HepG2 (cell line): Measurements from ENCODE around the gene ARL8B. TPM values are rescaled to one million over a fixed set of nuclear protein-coding genes. Genes with fewer than 3 reads are reported as not detected.
"Not testable (repeated sequence)": the region's sequence is repeated elsewhere in the genome, so short reads cannot be mapped to it uniquely, and the experiment has no call there.

ENCODE experiments used
- ATAC-seq: fragments of 200-7000 bp; cut with Tn5 transposase; 3 replicates; pipeline ENCODE4 v1.9.1; 2020; ENCODE audit warnings: mild to moderate bottlenecking, moderate library complexity
- BruUV-seq: library from RNA; stranded (reverse); fragments of 400-500 nt; replicated peaks from 2 replicates; lab custom pipeline; 2021; lab: Mats Ljungman, UMichigan
- CTCF ChIA-PET: fragments of 300-600 bp; formaldehyde crosslinking; extraction: SDS; loops from one replicate; lab custom pipeline; 2021; ENCODE audit warnings: low total read pairs, inconsistent platforms, low intra/inter-chr PET ratio; lab: Yijun Ruan, JAX
- POLR2A ChIA-PET: fragments of 350-600 bp; sonication (Branson Sonifier 250); formaldehyde crosslinking; loops from one replicate; lab custom pipeline; 2020; ENCODE audit warnings: antibody characterized with exemption, inconsistent platforms; lab: Yijun Ruan, JAX
- DNase-seq: peaks from one replicate; pipeline ENCODE4 v3.0.0-alpha.2; 2015; ENCODE audit warnings: low spot score
- FAIRE-seq: peaks from 3 replicates; lab custom pipeline; 2011; peaks lifted over from hg19 to GRCh38; lab: Jason Lieb, UNC
- H2AFZ ChIP-seq: one replicate; pipeline ENCODE4 v1.6.1; 2011; ENCODE audit warnings: low read length, inconsistent platforms
- H3K27ac ChIP-seq: fragments of 300-600 bp; 3 replicates; pipeline ENCODE4 v1.8.0; 2011; ENCODE audit warnings: mixed run types, mild to moderate bottlenecking, mixed read lengths, low read length, inconsistent platforms; ENCODE audit not compliant: insufficient read depth; ENCODE audit errors: extremely low read length
- H3K27me3 ChIP-seq, 2 experiments: fragments of 200-600 bp in 1 of 2; 2 replicates in 1 of 2; 3 replicates in 1 of 2; pipeline versions ENCODE4 v1.6.0 to v1.8.0; 2011; ENCODE audit warnings: low read length in 2 of 2, mild to moderate bottlenecking in 2 of 2, moderate library complexity in 2 of 2, inconsistent platforms in 1 of 2; ENCODE audit not compliant: insufficient read depth in 2 of 2, control insufficient read depth in 1 of 2
- H3K36me3 ChIP-seq, 2 experiments: fragments of 200-600 bp in 1 of 2; replicated peaks in 1 of 2; 2 replicates in 1 of 2; 3 replicates in 1 of 2; pipeline versions ENCODE4 v1.5.1 to v1.8.0; 2011; ENCODE audit warnings: low read length in 2 of 2, inconsistent platforms in 1 of 2; ENCODE audit not compliant: insufficient read depth in 2 of 2, control insufficient read depth in 1 of 2
- H3K4me1 ChIP-seq: 2 replicates; pipeline ENCODE4 v1.5.1; 2012; ENCODE audit warnings: low read length, inconsistent platforms; ENCODE audit not compliant: insufficient read depth
- H3K4me2 ChIP-seq: 2 replicates; pipeline ENCODE4 v1.6.0; 2011; ENCODE audit warnings: low read depth, low read length, inconsistent platforms
- H3K4me3 ChIP-seq, 3 experiments: fragments of 200-600 bp in 1 of 3; sonication (generic), shearing (Covaris generic) in 1 of 3; replicated peaks in 1 of 3; 2 replicates each; pipeline ENCODE4 v1.5.1; 2011 to 2016; ENCODE audit warnings: low read length in 3 of 3, inconsistent platforms in 2 of 3, low read depth in 2 of 3, mild to moderate bottlenecking in 2 of 3, control low read depth in 1 of 3, mixed read lengths in 1 of 3; ENCODE audit not compliant: insufficient read depth in 1 of 3
- H3K79me2 ChIP-seq: one replicate; pipeline ENCODE4 v1.6.1; 2011; ENCODE audit warnings: low read length, inconsistent platforms; ENCODE audit not compliant: insufficient read depth
- H3K9ac ChIP-seq: 2 replicates; pipeline ENCODE4 v1.6.0; 2011; ENCODE audit warnings: mild to moderate bottlenecking, low read depth, low read length, inconsistent platforms; ENCODE audit not compliant: insufficient read depth
- H3K9me3 ChIP-seq: 2 replicates; pipeline ENCODE4 v1.5.1; 2012; ENCODE audit warnings: mild to moderate bottlenecking, low read length
- H4K20me1 ChIP-seq: 2 replicates; pipeline ENCODE4 v1.6.0; 2011; ENCODE audit warnings: inconsistent platforms, mild to moderate bottlenecking, low read length, moderate library complexity; ENCODE audit not compliant: insufficient read depth
- IRF9 ChIP-seq: sonication (generic); formaldehyde crosslinking; IDR thresholded peaks from 2 replicates; pipeline ENCODE4 v1.8.0; 2022; ENCODE audit warnings: missing genetic modification reagents, mild to moderate bottlenecking, borderline replicate concordance
- ZBTB14 ChIP-seq: sonication (generic); formaldehyde crosslinking; IDR thresholded peaks from 2 replicates; pipeline ENCODE4 v1.4.0; 2020; ENCODE audit warnings: missing genetic modification reagents
- ZNF251 ChIP-seq: sonication (generic); formaldehyde crosslinking; IDR thresholded peaks from 2 replicates; pipeline ENCODE4 v1.9.0; 2021; ENCODE audit warnings: mild to moderate bottlenecking, missing genetic modification reagents
- ZSCAN20 ChIP-seq: sonication (generic); formaldehyde crosslinking; IDR thresholded peaks from 2 replicates; pipeline ENCODE4 v1.4.0; 2020; ENCODE audit warnings: missing genetic modification reagents, mild to moderate bottlenecking, borderline replicate concordance
- WGBS: methylation state at CpG from one replicate; pipeline ENCODE4 v1.1.6; 2017; ENCODE audit warnings: low lambda C conversion rate; 5-methylcytosine and 5-hydroxymethylcytosine counted together
- in situ Hi-C: cut with HindIII; loops from 2 replicates; pipeline ENCODE4 v1.10.0; 2017; ENCODE audit warnings: low pct_unique_long_range_greater_than_20kb; ENCODE audit not compliant: extremely low pct_ligation_motif_present
- intact Hi-C: fragments of 100-400 bp; cut with micrococcal nuclease; formaldehyde crosslinking; loops from one replicate; pipeline ENCODE4 v1.10.0; 2022; ENCODE audit not compliant: unreplicated experiment
- polyA plus RNA-seq, 8 experiments: library from polyadenylated mRNA; depleted of rRNA in 3 of 8; stranded (reverse) in 7 of 8; unstranded in 1 of 8; fragments of >200 nt; fragmentation: Illumina TruSeq in 4 of 8; extraction: Trizol in 4 of 8; gene quantifications; 2 replicates each; pipeline versions ENCODE4 v1.2.1 to v1.2.3, GENCODE V29; 2011 to 2016; ENCODE audit warnings: low read depth in 4 of 8, missing spikeins in 1 of 8, mixed read lengths in 1 of 8; ENCODE audit not compliant: insufficient read depth in 1 of 8
- total RNA-seq, 5 experiments: library from RNA; depleted of rRNA; stranded (reverse); fragments of >200 nt; fragmentation: Illumina TruSeq; extraction: Trizol; gene quantifications; 2 replicates each; pipeline ENCODE4 v1.2.3, GENCODE V29; 2016; ENCODE audit warnings: low read depth in 1 of 5

The ARL8B gene
- total and polyA plus RNA-seq, 2 of the 13 experiments (the other 11 are each of a cell fraction or from before 2014, with no cell fraction given), result 23.5 to 30.4 TPM

- Histone ChIP-seq H3K4me3 (no peak overlapping the region), H2AFZ (no peak overlapping the region), H3K9me3 (no peaks in the 10 kb centered on the region), H3K79me2 (no peaks in the 10 kb centered on the region), H3K27ac (no peak overlapping the region), H3K4me1 (peaks cover 18% of the 10 kb centered on the region; the same call in 1 of the 2 replicates), H3K27me3 (no peaks in the 10 kb centered on the region)
- no TSS peak for BruUV-seq
- TF ChIP-seq ZSCAN20 (CRISPR knock-in tag) (no peak), IRF9 (CRISPR knock-in tag) (no peak), ZNF251 (no peak), ZBTB14 (CRISPR knock-in tag) (no peak)
- TF ChIP-seq, all 625 proteins: peak for 0
- POLR2A ChIA-PET, result no interaction called here
- in situ Hi-C loops, result no loop called here
- Histone ChIP-seq H4K20me1 (no peaks in the 10 kb centered on the region), H3K36me3 (no peaks in the 10 kb centered on the region), H3K9ac (no peak overlapping the region), H3K4me2 (no peak overlapping the region)
- no peak for FAIRE-seq
- intact Hi-C loops, result no loop called here
- no peak for ATAC-seq
- CTCF ChIA-PET, result no interaction called here
- no peak for DNase-seq
- WGBS, result 6% methylated on average over 2 of the region's 2 CpGs
Observed at GRCh38 chr3:5112043-5112442, 10.0 kb upstream of the ARL8B start.

- in situ Hi-C loops, H3K4me2 ChIP-seq, H3K9ac ChIP-seq, H4K20me1 ChIP-seq, CTCF ChIA-PET, H3K27me3 ChIP-seq, POLR2A ChIA-PET, intact Hi-C loops, ATAC-seq, BruUV-seq, H3K36me3 ChIP-seq, H3K79me2 ChIP-seq, H2AFZ ChIP-seq, H3K9me3 ChIP-seq, DNase-seq, FAIRE-seq, H3K4me3 ChIP-seq, H3K27ac ChIP-seq: not testable (repeated sequence)
- 90% methylated on average over 19 of the region's 30 CpGs for WGBS
- H3K4me1 ChIP-seq, result peaks cover 18% of the 10 kb centered on the region; the same call in 1 of the 2 replicates
Observed at GRCh38 chr3:5113726-5114125, 8.4 kb upstream of the ARL8B start.
